SK-N-SH (cell line): ENCODE data around the gene BACE2. TPM values are rescaled to one million over a fixed set of nuclear protein-coding genes. Genes with fewer than 3 reads are reported as not detected.

Source experiments
- CTCF ChIA-PET: fragments of 300-600, 350-600 bp; formaldehyde crosslinking; extraction: SDS; loops from one replicate; lab custom pipeline; 2021; lab: Yijun Ruan, JAX
- POLR2A ChIA-PET: fragments of 350-600 bp; sonication (Branson Sonifier 250); formaldehyde crosslinking; extraction: SDS; loops from one replicate; lab custom pipeline; 2020; ENCODE audit warnings: antibody characterized with exemption, inconsistent platforms; lab: Yijun Ruan, JAX
- DNase-seq: peaks from one replicate; pipeline ENCODE4 v3.0.0; 2012
- H2AFZ ChIP-seq: fragments of 200-600 bp; sonication (generic); 2 replicates; pipeline ENCODE4 v1.8.1; 2016; ENCODE audit warnings: antibody characterized with exemption, mild to moderate bottlenecking, low read depth
- H3F3A ChIP-seq: fragments of 200-600 bp; sonication (generic); replicated peaks from 2 replicates; pipeline ENCODE3; 2016; ENCODE audit warnings: antibody characterized with exemption, mild to moderate bottlenecking; ENCODE audit not compliant: insufficient read depth
- H3K27ac ChIP-seq, 2 experiments: fragments of 200-500 bp in 1 of 2; fragments of 200-600 bp in 1 of 2; sonication (Bioruptor generic) in 1 of 2; sonication (generic), shearing (Covaris generic) in 1 of 2; 2 replicates each; pipeline versions ENCODE4 v1.5.1 to v1.6.1; 2014 to 2016; ENCODE audit warnings: low read depth in 2 of 2, inconsistent platforms in 1 of 2, low read length in 1 of 2, mild to moderate bottlenecking in 1 of 2, mixed read lengths in 1 of 2
- H3K27me3 ChIP-seq: fragments of 200-600 bp; sonication (generic), shearing (Covaris generic); 2 replicates; pipeline ENCODE4 v1.6.1; 2016; ENCODE audit warnings: mixed run types; ENCODE audit not compliant: insufficient read depth
- H3K36me3 ChIP-seq, 2 experiments: fragments of 200-500 bp in 1 of 2; fragments of 200-600 bp in 1 of 2; sonication (Bioruptor generic) in 1 of 2; sonication (generic) in 1 of 2; replicated peaks in 1 of 2; 2 replicates each; pipeline versions ENCODE3 to v1.5.1; 2014 to 2016; ENCODE audit warnings: low read length in 1 of 2, mild to moderate bottlenecking in 1 of 2; ENCODE audit not compliant: insufficient read depth in 2 of 2, control insufficient read depth in 1 of 2
- H3K4me1 ChIP-seq, 2 experiments: fragments of 200-500 bp in 1 of 2; fragments of 200-600 bp in 1 of 2; sonication (Bioruptor generic) in 1 of 2; sonication (generic), shearing (Covaris generic) in 1 of 2; 2 replicates each; pipeline versions ENCODE4 v1.5.1 to v1.6.1; 2014 to 2016; ENCODE audit warnings: low read depth in 1 of 2, low read length in 1 of 2, mixed run types in 1 of 2; ENCODE audit not compliant: insufficient read depth in 2 of 2, control insufficient read depth in 1 of 2
- H3K4me2 ChIP-seq: fragments of 200-600 bp; sonication (generic), shearing (Covaris generic); 2 replicates; pipeline ENCODE4 v1.6.1; 2017; ENCODE audit warnings: mixed run types
- H3K4me3 ChIP-seq, 2 experiments: fragments of 200-500 bp in 1 of 2; fragments of 200-600 bp in 1 of 2; sonication (Bioruptor generic) in 1 of 2; sonication (generic), shearing (Covaris generic) in 1 of 2; 2 replicates each; pipeline versions ENCODE4 v1.5.1 to v1.8.1; 2014 to 2016; ENCODE audit warnings: low read depth in 2 of 2, inconsistent platforms in 1 of 2, low read length in 1 of 2, mild to moderate bottlenecking in 1 of 2, mixed read lengths in 1 of 2, moderate library complexity in 1 of 2
- H3K79me2 ChIP-seq: fragments of 200-600 bp; sonication (generic); 2 replicates; pipeline ENCODE4 v1.8.1; 2017; ENCODE audit warnings: mild to moderate bottlenecking; ENCODE audit not compliant: insufficient read depth
- H3K9ac ChIP-seq: fragments of 200-600 bp; sonication (generic); 2 replicates; pipeline ENCODE4 v1.6.1; 2017; ENCODE audit warnings: mixed run types
- H3K9me2 ChIP-seq: fragments of 200-600 bp; sonication (generic); 2 replicates; pipeline ENCODE4 v1.6.1; 2017; ENCODE audit warnings: mixed run types
- H3K9me3 ChIP-seq: fragments of 200-600 bp; sonication (generic); 2 replicates; pipeline ENCODE4 v1.6.1; 2017; ENCODE audit warnings: mixed run types, mild to moderate bottlenecking, moderate library complexity
- H4K20me1 ChIP-seq: fragments of 200-600 bp; sonication (generic); 2 replicates; pipeline ENCODE4 v1.6.1; 2017; ENCODE audit warnings: mild to moderate bottlenecking, mixed run types; ENCODE audit not compliant: insufficient read depth
- CHD2 ChIP-seq: fragments of 150-350 bp; IDR thresholded peaks from 2 replicates; pipeline ENCODE4 v1.6.1; 2018; ENCODE audit warnings: low read length; ENCODE audit not compliant: partially characterized antibody
- CTCF ChIP-seq: fragments of 200-600 bp; sonication (generic); IDR thresholded peaks from 2 replicates; pipeline ENCODE4 v1.6.1; 2017; ENCODE audit warnings: antibody characterized with exemption, mild to moderate bottlenecking, moderate library complexity
- GABPA ChIP-seq: IDR thresholded peaks from 2 replicates; pipeline ENCODE4 v1.4.0; 2012; ENCODE audit warnings: low read depth, mild to moderate bottlenecking
- IRF3 ChIP-seq: fragments of 150-350 bp; IDR thresholded peaks from 2 replicates; pipeline ENCODE4 v1.6.1; 2016; ENCODE audit warnings: mild to moderate bottlenecking, low read depth, low read length
- JUND ChIP-seq: IDR thresholded peaks from 2 replicates; pipeline ENCODE4 v1.4.0; 2012
- MAX ChIP-seq: IDR thresholded peaks from 2 replicates; pipeline ENCODE4 v1.4.0; 2012; ENCODE audit warnings: low read depth
- MEF2A ChIP-seq: IDR thresholded peaks from 2 replicates; pipeline ENCODE4 v1.4.0; 2012; ENCODE audit warnings: low read depth, borderline replicate concordance
- MXI1 ChIP-seq: IDR thresholded peaks from 2 replicates; pipeline ENCODE4 v1.6.1; 2012; ENCODE audit warnings: mild to moderate bottlenecking, low read depth, low read length, improper control_type of control experiment
- RAD21 ChIP-seq: IDR thresholded peaks from 2 replicates; pipeline ENCODE4 v1.6.1; 2012; ENCODE audit warnings: mild to moderate bottlenecking, low read length
- RCOR1 ChIP-seq: fragments of 150-350 bp; IDR thresholded peaks from 2 replicates; pipeline ENCODE4 v1.6.1; 2017; ENCODE audit warnings: antibody characterized with exemption, low read length
- TCF12 ChIP-seq: IDR thresholded peaks from 2 replicates; pipeline ENCODE4 v1.4.0; 2012
- TEAD4 ChIP-seq: IDR thresholded peaks from 2 replicates; pipeline ENCODE4 v1.4.0; 2012; ENCODE audit warnings: mild to moderate bottlenecking, borderline replicate concordance; ENCODE audit not compliant: insufficient read depth
- WGBS: methylation state at CpG from one replicate; pipeline ENCODE4 v1.1.6; 2017; ENCODE audit warnings: low lambda C conversion rate; 5-methylcytosine and 5-hydroxymethylcytosine counted together
- polyA plus RNA-seq, 3 experiments: library from polyadenylated mRNA; depleted of rRNA; stranded (reverse); fragments of >200 nt; gene quantifications; 2 replicates each; pipeline ENCODE4 v1.2.3, GENCODE V29; 2012
- TF ChIP-seq, protein P1 (sequence below): IDR thresholded peaks from 2 replicates; pipeline ENCODE4 v1.6.1; 2012; ENCODE audit warnings: mild to moderate bottlenecking, low read depth, low read length, moderate library complexity

BACE2 gene
- 21.8 and 23.4 TPM in 2 replicates for polyA plus RNA-seq (2012; rRNA removed)
- polyA plus RNA-seq (2012; cell fraction: cytosol; rRNA removed), result 23.2 and 26.4 TPM in 2 replicates
- polyA plus RNA-seq (2012; cell fraction: nucleus; rRNA removed), result 18.9 and 23.0 TPM in 2 replicates

DNA sequence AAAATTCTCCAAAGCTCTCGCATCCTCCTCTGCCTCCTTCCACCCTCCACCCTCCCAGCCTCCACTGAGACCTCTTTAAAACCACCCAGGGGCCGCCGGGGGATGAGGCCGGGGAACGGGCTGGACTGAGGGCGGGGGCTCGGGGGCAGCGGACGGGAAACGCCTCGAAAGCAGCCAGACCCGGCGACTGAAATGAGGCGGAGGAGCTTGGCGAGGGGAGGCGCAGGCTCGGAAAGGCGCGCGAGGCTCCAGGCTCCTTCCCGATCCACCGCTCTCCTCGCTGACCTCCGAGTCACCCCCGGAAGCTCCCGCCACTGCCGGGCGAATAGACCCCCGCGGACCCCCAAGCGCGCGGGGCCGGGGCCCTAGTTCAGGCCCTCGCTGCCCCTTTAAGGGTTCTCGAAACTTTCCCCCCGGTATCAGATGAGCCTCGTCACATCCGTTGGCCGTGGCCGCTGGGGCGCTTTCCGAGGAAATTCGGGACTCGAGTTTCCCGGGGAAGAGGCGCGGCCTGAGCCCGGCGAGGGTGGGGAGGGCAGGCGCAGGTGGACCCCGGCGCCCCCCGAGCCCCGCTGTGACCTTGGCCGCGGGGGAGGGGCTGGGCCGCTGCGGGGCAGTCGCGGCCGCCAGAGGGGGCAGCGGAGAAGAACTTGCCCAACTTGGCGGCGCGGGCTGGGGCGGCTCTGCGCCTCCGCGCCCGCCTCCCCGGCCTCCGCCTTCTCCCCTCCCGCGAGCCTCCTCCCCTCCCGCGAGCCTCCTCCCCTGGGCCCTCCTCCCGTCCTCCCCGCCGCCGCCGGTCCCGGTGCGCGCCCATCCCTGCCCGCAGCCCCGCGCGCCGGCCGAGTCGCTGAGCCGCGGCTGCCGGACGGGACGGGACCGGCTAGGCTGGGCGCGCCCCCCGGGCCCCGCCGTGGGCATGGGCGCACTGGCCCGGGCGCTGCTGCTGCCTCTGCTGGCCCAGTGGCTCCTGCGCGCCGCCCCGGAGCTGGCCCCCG is at the start of gene BACE2:
Gene BACE2, plus strand, starts transcription at position 813 of the 995 bp plus-strand sequence. Its CDS starts 104 bp downstream, at position 917.
- peak within 1 kb of the TSS; percentile 91 for H2AFZ ChIP-seq
- CTCF ChIA-PET, result interaction anchor here (0.7 to 1.3 kb wide), 8 partner anchors 9 to 1047 kb away, joined by 3 to 4 read pairs (median 3); no protein-coding TSS in a partner anchor
- TF ChIP-seq CHD2, result no peak
- TF ChIP-seq TEAD4, result no peak
- no peak for TF ChIP-seq TCF12
- peak; percentile 60 for TF ChIP-seq CTCF
- TF ChIP-seq MAX, result 0 out of 2 replicates have a peak, but pooled peaks have one; percentile 35
- TF ChIP-seq GABPA, result peak; percentile 29; the same call in 1 of the 2 replicates
- no peaks in the 10 kb centered on the region for H3K9me2 ChIP-seq
- POLR2A ChIA-PET, result no interaction called here
- H3K79me2 ChIP-seq, result no peaks in the 10 kb centered on the region
- no peaks in the 10 kb centered on the region for H4K20me1 ChIP-seq
- no peak within 1 kb of the TSS for H3K27ac ChIP-seq
- no peaks in the 10 kb centered on the region for H3K36me3 ChIP-seq
- H3K9ac ChIP-seq, result peak within 1 kb of the TSS; percentile 65; the same call in 1 of the 2 replicates
- peak within 1 kb of the TSS; percentile 49 to 85 for H3K4me3 ChIP-seq
- DNase-seq, result peak; percentile 70
- peak within 1 kb of the TSS; percentile 96 for H3K4me2 ChIP-seq
- 1% methylated on average over 39 of the region's 111 CpGs for WGBS
- H3K4me1 ChIP-seq, result no peaks in the 10 kb centered on the region
- no peaks in the 10 kb centered on the region for H3K9me3 ChIP-seq
- peaks cover 7% of the 10 kb centered on the region for H3F3A ChIP-seq
- H3K27me3 ChIP-seq, result no peaks in the 10 kb centered on the region; the same call in 1 of the 2 replicates

GRCh38 chr21:41119901-41120300 is 48.1 kb upstream of the BACE2 start:
- no peak for DNase-seq
- Histone ChIP-seq H2AFZ (no peak overlapping the region), H3K27ac (no peak overlapping the region), H3K9me3 (no peaks in the 10 kb centered on the region), H3K27me3 (0 out of 2 replicates have a peak, but pooled peaks cover 2% of the 10 kb centered on the region), H3K4me2 (no peak overlapping the region), H4K20me1 (no peaks in the 10 kb centered on the region), H3F3A (no peaks in the 10 kb centered on the region), H3K9me2 (no peaks in the 10 kb centered on the region), H3K4me1 (no peaks in the 10 kb centered on the region), H3K79me2 (no peaks in the 10 kb centered on the region), H3K36me3 (no peaks in the 10 kb centered on the region), H3K4me3 (no peak overlapping the region), H3K9ac (no peak overlapping the region)
- 68% methylated on average over 1 of the region's 1 CpG for WGBS
- POLR2A ChIA-PET, result no interaction called here
- CTCF ChIA-PET, result interaction anchor here (8.9 kb wide), 1 partner anchor 15 kb away, joined by 105 read pairs; no protein-coding TSS in a partner anchor
- TF ChIP-seq RAD21 (no peak), MEF2A (no peak), JUND (no peak), CTCF (no peak), MAX (no peak), GABPA (no peak), IRF3 (no peak), MXI1 (no peak), RCOR1 (no peak)
- TF ChIP-seq, protein P1, sequence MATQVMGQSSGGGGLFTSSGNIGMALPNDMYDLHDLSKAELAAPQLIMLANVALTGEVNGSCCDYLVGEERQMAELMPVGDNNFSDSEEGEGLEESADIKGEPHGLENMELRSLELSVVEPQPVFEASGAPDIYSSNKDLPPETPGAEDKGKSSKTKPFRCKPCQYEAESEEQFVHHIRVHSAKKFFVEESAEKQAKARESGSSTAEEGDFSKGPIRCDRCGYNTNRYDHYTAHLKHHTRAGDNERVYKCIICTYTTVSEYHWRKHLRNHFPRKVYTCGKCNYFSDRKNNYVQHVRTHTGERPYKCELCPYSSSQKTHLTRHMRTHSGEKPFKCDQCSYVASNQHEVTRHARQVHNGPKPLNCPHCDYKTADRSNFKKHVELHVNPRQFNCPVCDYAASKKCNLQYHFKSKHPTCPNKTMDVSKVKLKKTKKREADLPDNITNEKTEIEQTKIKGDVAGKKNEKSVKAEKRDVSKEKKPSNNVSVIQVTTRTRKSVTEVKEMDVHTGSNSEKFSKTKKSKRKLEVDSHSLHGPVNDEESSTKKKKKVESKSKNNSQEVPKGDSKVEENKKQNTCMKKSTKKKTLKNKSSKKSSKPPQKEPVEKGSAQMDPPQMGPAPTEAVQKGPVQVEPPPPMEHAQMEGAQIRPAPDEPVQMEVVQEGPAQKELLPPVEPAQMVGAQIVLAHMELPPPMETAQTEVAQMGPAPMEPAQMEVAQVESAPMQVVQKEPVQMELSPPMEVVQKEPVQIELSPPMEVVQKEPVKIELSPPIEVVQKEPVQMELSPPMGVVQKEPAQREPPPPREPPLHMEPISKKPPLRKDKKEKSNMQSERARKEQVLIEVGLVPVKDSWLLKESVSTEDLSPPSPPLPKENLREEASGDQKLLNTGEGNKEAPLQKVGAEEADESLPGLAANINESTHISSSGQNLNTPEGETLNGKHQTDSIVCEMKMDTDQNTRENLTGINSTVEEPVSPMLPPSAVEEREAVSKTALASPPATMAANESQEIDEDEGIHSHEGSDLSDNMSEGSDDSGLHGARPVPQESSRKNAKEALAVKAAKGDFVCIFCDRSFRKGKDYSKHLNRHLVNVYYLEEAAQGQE, result no peak
